Pancreas (tissue), 10 donors: ENCODE data around the gene CNNM4. TPM values are rescaled to one million over a fixed set of nuclear protein-coding genes. Genes with fewer than 3 reads are reported as not detected.

ENCODE experiments used
- ATAC-seq, 4 donors: fragments of 200-7000 bp; cut with Tn5 transposase; one replicate each; pipeline versions ENCODE4 v1.8.0 to v1.9.1; 2020; ENCODE audit warnings: mild to moderate bottlenecking in 4 of 4, moderate library complexity in 4 of 4
- DNase-seq, 6 donors: peaks; one replicate each; pipeline ENCODE4 v3.0.0-alpha.2; 2020
- FAIRE-seq: peaks from 2 replicates; lab custom pipeline; 2012; peaks lifted over from hg19 to GRCh38; lab: Jason Lieb, UNC
- H3K27ac ChIP-seq, 4 donors: fragments of 200-600 bp; sonication (generic); 1 replicate in 3 of 4; 2 replicates in 1 of 4; pipeline versions ENCODE4 v1.5.0 to v1.8.0; 2020
- H3K27me3 ChIP-seq, 4 donors: fragments of 200-600 bp; one replicate each; pipeline ENCODE4 v1.8.0; 2021
- H3K36me3 ChIP-seq, 3 donors: fragments of 200-600 bp; sonication (generic) in 1 of 3; one replicate each; pipeline versions ENCODE4 v1.5.0 to v1.8.0; 2020 to 2021
- H3K4me1 ChIP-seq, 3 donors: fragments of 200-600 bp; one replicate each; pipeline ENCODE4 v1.8.0; 2021
- H3K4me3 ChIP-seq, 4 donors: fragments of 200-600 bp; sonication (generic) in 2 of 4; one replicate each; pipeline versions ENCODE4 v1.5.0 to v1.8.0; 2020 to 2021
- H3K9me3 ChIP-seq, 4 donors: fragments of 200-600 bp; one replicate each; pipeline ENCODE4 v1.8.0; 2021
- WGBS, 2 donors: extraction: QIAGEN DNeasy Blood & Tissue Kit; methylation state at CpG; one replicate each; pipeline ENCODE4 v1.1.7; 2013; 5-methylcytosine and 5-hydroxymethylcytosine counted together
- intact Hi-C, 3 donors: fragments of 100-400 bp; cut with DNase I; formaldehyde crosslinking; loops; one replicate each; pipeline versions ENCODE4 v1.11.1 to v1.14.2; 2022
- polyA plus RNA-seq, 2 donors: library from polyadenylated mRNA; stranded (reverse); fragments of 200-250 nt; gene quantifications; one replicate each; pipeline ENCODE4 v1.2.3, GENCODE V29; 2013
- total RNA-seq, 6 donors: library from RNA; stranded (reverse); fragmentation: NEBNext Ultra II Directional in 4 of 6; extraction: Animal tissue kit (Norgen Biotek cat#: 25700) in 4 of 6; gene quantifications; one replicate each; pipeline versions ENCODE4 v1.2.1 to v1.2.4, GENCODE V29; 2021 to 2023
- TF ChIP-seq, protein P1 (sequence below), 4 donors: fragments of 200-600 bp; sonication (generic) in 3 of 4; IDR thresholded peaks; one replicate each; pipeline versions ENCODE4 v1.5.0 to v1.8.0; 2021; ENCODE audit warnings: antibody characterized with exemption in 4 of 4
- donor health status: healthy with polysubstance abuse.
- donor health status: DM: no; HTN: no; CAD: no; lungs with moderate emphysema.
- donor health status: DM: no; HTN: no; CAD: no.
- donor health status: control.
- donor health status: control.
- donor health status: Bipolar disorder and iron deficiency.
- donor health status: DM: yes; HTN: yes; CAD: no.
- donor health status: DM: no; HTN: no; CAD: no.
- donor health status: DM: no; HTN: no; CAD: no.
- donor health status: DM: yes; HTN: yes; CAD: no.

Gene CNNM4
- total and polyA plus RNA-seq, 8 donors = 3.3 to 6.9 (median 5.5) TPM

DNA sequence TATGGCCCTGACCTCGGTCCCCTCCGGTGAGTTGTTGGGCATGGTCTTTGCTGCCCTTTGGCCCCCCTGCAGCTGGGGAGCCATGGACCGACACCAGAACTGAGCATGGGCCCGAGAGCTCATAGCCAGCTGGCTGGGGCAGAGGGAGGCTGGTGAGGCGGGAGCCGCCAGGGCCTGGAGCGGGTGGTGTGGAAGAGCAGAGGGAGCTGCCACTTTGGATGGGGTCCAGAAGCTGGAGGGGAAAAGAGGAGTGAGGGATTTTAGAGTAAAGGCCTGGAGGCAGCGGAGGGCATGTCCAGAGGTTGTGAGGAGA, 38.9 kb downstream of the CNNM4 start:
- no peaks in the 10 kb centered on the region for H3K9me3 ChIP-seq
- intact Hi-C loops = loop anchor here in 1 of 3 donors (5.0 kb wide), 1 partner anchor 247 kb away; no protein-coding TSS in a partner anchor
- H3K36me3 ChIP-seq = no peaks in the 10 kb centered on the region
- WGBS, 2 donors = 94 to 96% methylated on average over 8 of the region's 8 CpGs
- H3K27ac ChIP-seq = no peak overlapping the region
- no peak for FAIRE-seq
- no peaks in the 10 kb centered on the region for H3K4me1 ChIP-seq
- DNase-seq = no peak
- ATAC-seq = no peak
- no peaks in the 10 kb centered on the region for H3K27me3 ChIP-seq
- TF ChIP-seq, protein P1, sequence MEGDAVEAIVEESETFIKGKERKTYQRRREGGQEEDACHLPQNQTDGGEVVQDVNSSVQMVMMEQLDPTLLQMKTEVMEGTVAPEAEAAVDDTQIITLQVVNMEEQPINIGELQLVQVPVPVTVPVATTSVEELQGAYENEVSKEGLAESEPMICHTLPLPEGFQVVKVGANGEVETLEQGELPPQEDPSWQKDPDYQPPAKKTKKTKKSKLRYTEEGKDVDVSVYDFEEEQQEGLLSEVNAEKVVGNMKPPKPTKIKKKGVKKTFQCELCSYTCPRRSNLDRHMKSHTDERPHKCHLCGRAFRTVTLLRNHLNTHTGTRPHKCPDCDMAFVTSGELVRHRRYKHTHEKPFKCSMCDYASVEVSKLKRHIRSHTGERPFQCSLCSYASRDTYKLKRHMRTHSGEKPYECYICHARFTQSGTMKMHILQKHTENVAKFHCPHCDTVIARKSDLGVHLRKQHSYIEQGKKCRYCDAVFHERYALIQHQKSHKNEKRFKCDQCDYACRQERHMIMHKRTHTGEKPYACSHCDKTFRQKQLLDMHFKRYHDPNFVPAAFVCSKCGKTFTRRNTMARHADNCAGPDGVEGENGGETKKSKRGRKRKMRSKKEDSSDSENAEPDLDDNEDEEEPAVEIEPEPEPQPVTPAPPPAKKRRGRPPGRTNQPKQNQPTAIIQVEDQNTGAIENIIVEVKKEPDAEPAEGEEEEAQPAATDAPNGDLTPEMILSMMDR (IDR thresholded peaks at IDR 0.05) = no peak
- no peak overlapping the region for H3K4me3 ChIP-seq

DNA sequence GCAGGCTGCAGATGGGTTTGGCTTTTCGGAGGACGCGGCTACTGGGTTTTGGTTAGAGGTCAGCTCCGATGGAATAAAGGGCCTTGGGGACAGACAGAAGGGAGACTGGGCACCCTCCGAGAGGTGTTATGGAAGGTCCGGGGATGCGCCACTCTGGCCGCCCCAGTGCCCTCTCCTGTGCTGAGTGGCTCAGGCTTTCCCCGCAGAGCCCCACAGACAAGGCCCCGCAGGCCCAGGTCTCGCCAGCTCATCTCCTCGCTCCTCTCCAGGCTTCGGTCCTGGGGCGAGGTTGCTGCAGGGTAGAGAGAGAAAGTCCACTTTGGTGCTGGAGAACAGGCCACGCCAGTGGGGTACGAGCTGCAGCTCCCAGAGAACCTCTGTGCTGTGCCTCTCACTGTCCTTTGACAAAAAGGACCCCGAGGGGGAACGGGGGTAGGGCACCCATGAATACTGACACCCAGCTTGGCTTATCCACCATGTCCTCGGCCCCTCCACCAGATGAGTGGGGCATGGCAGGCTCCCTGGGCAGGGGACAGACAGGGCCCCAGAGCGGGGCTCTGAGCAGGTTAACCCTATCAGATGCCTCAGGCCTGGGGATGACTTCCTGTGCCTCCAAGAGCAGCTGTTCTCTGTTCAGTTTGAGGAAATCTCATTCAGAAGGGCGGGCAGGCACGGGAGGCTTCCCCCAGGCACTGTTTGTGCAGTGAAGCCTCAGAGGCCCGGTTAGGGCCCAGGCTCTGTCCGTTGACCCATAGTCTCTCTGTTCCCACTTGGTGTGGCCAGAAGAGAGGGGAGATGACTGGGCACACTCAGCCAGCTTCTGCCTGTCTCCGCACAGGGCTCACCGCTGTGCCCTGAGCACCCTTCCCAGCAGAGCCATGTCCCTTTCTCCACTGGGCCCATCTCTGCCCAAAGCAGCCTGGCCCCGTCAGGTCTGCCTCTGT, 39.6 kb downstream of the CNNM4 start:
- TF ChIP-seq, protein P1 (IDR thresholded peaks at IDR 0.05) = no peak
- no peaks in the 10 kb centered on the region for H3K9me3 ChIP-seq
- intact Hi-C loops = loop anchor here in 1 of 3 donors (10.0 kb wide), 1 partner anchor 196 kb away; no protein-coding TSS in a partner anchor
- peak; percentile 50 to 54 (median 52) for ATAC-seq
- H3K4me3 ChIP-seq = no peak overlapping the region
- WGBS, 2 donors = 86 to 87% methylated on average over 27 of the region's 27 CpGs
- H3K4me1 ChIP-seq = no peaks in the 10 kb centered on the region
- DNase-seq = no peak
- no peak overlapping the region for H3K27ac ChIP-seq
- no peaks in the 10 kb centered on the region for H3K36me3 ChIP-seq
- FAIRE-seq = no peak
- no peaks in the 10 kb centered on the region for H3K27me3 ChIP-seq

DNA sequence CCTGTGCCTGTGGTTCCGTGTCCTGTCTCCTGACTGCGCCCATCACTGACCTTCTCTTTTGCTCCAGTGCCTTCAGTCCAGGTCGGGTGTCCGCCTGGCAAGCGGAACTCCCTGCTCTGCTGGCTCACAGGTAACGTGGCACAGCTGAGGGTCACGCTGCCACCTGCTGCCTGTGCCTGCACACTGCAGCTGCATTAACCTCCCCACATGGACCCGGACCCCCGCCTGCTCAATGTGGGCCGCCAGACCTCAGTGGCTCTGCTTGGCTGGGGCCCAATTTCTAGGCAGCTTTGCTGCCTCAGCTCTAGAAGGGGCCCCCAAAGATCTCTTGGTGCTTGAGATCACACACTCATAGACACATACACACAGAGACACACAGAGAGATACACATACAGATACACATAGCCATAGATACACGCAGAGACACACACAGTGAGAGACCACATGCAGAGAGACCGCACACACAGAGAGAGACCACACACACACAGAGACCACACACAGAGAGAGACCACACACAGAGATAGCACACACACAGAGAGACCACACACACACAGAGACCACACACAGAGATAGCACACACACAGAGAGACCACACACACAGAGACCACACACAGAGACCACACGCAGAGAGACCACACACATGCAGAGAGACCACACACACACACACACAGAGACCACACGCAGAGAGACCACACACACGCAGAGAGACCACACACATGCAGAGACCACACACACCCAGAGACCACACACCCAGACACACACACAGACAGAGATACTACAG, 40.5 kb downstream of the CNNM4 start:
- 32 to 33% methylated on average over 15 of the region's 15 CpGs for WGBS, 2 donors
- Histone ChIP-seq H3K4me1 (no peaks in the 10 kb centered on the region), H3K27me3 (no peaks in the 10 kb centered on the region), H3K36me3 (no peaks in the 10 kb centered on the region), H3K4me3 (no peak overlapping the region), H3K9me3 (no peaks in the 10 kb centered on the region), H3K27ac (no peak overlapping the region)
- no peak for FAIRE-seq
- DNase-seq = peak; percentile 65 to 94 (median 81)
- ATAC-seq = peak; percentile 94 to 100 (median 99)
- intact Hi-C loops = loop anchor here in 1 of 3 donors (10.0 kb wide), 1 partner anchor 196 kb away; no protein-coding TSS in a partner anchor
- TF ChIP-seq, protein P1 (IDR thresholded peaks at IDR 0.05) = peak; percentile 72 to 86 (median 84)

DNA sequence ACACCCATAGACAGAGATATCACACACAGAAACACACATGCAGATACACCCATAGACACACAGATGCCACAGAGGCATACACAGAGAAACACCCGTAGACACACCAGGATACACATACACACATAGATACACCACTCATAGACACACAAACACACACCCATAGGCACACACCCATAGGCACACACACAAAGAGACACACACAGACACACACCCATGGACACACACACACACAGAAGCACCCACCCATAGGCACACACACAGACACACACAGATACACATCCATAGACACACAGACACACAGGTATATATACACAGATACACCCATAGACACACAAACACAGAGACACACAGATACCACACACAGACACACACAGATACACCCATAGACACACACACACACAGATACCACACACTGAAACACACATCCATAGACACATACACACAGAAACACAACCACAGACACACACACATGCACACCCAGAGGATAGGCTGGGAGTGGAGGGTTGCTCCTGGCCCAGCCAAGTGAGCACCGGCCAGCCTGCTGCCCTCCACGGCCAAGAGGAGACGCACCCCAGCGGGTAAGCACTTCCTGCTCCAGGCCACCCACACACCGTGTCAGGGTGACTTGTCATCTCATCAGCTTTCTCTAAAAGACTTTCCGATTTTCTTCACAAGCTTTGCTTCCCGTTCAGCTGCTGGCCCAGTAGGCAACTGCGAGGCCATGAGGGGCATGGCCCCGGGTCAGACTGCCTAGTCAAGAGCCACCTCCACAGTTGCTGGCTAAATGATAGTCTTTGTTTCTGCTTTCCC, 41.3 kb downstream of the CNNM4 start:
- Histone ChIP-seq H3K36me3 (no peaks in the 10 kb centered on the region), H3K4me1 (no peaks in the 10 kb centered on the region), H3K9me3 (no peaks in the 10 kb centered on the region), H3K4me3 (no peak overlapping the region), H3K27me3 (no peaks in the 10 kb centered on the region), H3K27ac (no peak overlapping the region)
- no peak for DNase-seq
- WGBS, 2 donors = 86 to 92% methylated on average over 10 of the region's 10 CpGs
- FAIRE-seq = no peak
- ATAC-seq = no peak
- TF ChIP-seq, protein P1 (IDR thresholded peaks at IDR 0.05) = no peak
- intact Hi-C loops = loop anchor here in 1 of 3 donors (10.0 kb wide), 1 partner anchor 197 kb away; no protein-coding TSS in a partner anchor
